OCI-LY1 (cell line): ENCODE measurements around the gene PUSL1.

Source experiments
- CTCF ChIP-seq: fragments of 200-600 bp; sonication (generic), shearing (Covaris generic); IDR thresholded peaks from 2 replicates; pipeline ENCODE4 v1.5.1; 2017; ENCODE audit warnings: mild to moderate bottlenecking, antibody characterized with exemption, low read length, moderate library complexity, mixed read lengths
- EZH2 ChIP-seq: fragments of 200-600 bp; sonication (generic), shearing (Covaris generic); IDR thresholded peaks from 2 replicates; pipeline ENCODE4 v1.8.0; 2017; ENCODE audit warnings: borderline replicate concordance, mixed run types, mild to moderate bottlenecking, antibody characterized with exemption, low read length, moderate library complexity, mixed read lengths

DNA sequence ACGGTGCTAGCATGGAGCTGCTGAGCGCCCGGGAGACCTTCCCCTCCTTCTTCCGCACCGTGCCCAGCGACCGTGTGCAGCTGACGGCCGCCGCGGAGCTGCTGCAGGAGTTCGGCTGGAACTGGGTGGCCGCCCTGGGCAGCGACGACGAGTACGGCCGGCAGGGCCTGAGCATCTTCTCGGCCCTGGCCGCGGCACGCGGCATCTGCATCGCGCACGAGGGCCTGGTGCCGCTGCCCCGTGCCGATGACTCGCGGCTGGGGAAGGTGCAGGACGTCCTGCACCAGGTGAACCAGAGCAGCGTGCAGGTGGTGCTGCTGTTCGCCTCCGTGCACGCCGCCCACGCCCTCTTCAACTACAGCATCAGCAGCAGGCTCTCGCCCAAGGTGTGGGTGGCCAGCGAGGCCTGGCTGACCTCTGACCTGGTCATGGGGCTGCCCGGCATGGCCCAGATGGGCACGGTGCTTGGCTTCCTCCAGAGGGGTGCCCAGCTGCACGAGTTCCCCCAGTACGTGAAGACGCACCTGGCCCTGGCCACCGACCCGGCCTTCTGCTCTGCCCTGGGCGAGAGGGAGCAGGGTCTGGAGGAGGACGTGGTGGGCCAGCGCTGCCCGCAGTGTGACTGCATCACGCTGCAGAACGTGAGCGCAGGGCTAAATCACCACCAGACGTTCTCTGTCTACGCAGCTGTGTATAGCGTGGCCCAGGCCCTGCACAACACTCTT, 23.8 kb downstream of the PUSL1 start:
- TF ChIP-seq CTCF (no peak), EZH2 (no peak)
